Activated T-cell treated with anti-CD3 and anti-CD28 coated beads for 4 hours (primary cell): ENCODE measurements around the gene EPS8L2.
A peak's percentile ranks its signal among the peaks of the same experiment; 100 is the strongest.

Source experiments
- DNase-seq: peaks from one replicate; pipeline ENCODE4 v3.0.0-alpha.2; 2020

EPS8L2 gene

DNA sequence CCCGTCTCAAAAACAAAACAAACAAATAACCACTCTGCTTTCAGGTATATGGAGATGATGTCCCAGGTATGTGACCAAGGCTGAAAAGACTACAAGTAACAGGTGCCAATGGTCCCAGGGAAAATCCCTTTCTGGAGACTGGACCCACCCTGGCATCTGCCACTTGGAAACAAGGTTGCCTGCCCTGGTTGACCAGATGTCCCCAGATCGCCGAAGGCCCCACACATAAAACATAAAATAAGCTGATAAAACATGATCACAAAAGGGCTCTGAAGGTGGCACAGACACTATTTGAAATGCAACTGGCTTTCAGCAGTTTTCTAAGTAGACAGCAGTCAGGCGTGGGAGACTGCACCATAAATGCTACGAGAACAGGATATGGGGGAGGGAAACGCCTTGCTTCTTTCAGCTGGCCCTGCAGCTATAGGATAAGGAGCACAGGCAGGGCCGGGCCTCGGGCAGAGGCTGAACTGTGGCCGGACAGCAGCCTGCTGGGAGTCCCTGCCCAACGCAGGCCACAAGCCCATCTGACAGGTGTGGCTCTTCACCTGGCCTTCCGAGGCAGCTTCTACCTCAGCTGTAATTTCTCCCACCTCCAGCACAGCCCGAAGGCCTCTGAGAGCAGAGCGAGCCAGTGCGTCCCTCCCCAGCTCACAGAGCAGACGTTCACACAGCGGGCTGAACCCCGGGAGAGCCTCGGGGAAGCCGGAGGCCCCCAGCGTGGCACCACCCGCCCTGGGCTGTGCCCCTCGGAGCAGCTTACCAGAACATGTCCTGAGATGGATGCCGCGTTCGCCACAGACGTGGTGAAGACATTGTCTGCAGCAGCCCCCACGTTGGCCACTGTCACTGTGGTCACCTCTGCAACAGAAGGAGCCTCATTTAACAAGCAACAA, 15.0 kb upstream of the EPS8L2 start:
- DNase-seq: no peak

DNA sequence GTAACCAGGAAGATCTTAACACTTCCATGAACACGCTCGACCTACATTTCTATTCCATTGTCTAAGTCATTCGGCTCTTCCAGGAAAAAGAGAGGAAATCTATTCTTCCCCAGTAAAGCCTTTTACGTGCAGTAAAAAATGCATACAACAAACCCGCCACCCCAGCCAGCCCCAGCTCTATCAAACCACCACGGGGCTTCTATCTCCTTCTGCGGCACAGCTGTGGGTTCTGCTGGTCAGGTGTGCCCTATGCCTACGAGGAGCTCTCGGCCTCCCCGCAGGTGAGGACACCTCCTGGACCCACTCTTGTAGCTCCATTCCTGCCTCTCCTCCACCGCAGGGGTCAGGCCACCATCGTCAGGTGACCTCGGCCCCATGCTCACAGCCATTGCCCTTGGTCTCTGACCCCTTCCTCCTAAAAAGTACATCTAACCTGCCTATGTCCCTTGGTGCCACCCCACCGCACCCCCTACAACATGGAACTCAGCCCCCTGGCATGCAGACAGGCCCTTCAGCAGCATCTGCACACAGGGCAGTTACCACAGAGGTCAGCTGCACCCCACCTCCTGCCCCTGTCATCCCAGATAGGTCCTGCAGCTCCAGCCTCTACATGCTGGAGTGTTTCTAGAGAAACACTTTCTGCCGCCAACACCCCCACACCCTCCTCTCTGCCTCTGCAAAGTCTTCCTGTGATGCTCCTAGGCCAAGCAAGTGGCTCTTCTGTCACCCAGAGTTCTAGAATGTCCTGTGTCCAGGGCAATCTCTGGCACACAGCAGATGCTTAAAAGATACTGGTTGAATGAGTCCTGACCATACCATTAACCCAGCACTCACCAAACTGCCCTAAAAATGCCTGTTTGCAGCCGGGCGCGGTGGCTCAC, 14.1 kb upstream of the EPS8L2 start:
- no peak for DNase-seq

DNA sequence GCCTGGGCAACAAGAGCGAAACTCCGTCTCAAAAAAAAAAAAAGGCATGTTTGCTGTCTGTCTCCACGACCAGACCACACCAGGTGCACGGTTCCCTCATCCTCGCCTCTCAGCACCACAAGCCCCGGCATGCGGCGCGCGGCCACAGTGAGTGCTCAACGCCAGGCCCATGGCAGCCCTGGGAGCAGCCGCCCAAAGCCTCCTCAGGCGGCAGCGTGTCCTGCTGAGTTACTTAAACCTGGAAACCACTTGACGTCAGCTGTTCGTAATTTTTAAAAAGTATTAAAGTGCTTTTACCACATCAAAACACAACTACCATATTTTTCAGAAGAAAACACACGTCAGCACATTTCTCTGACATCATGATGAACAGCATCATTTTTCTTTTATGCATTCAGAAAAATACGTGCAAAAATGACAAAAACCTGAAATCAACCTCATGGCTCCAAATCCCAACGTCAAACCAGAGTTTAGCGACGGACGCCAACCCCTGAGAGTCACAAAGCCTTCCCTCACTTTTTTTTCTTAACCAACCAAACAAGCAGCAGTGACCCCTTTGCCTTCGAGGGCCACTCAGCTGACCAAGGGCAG, 13.1 kb upstream of the EPS8L2 start:
- DNase-seq: no peak

DNA sequence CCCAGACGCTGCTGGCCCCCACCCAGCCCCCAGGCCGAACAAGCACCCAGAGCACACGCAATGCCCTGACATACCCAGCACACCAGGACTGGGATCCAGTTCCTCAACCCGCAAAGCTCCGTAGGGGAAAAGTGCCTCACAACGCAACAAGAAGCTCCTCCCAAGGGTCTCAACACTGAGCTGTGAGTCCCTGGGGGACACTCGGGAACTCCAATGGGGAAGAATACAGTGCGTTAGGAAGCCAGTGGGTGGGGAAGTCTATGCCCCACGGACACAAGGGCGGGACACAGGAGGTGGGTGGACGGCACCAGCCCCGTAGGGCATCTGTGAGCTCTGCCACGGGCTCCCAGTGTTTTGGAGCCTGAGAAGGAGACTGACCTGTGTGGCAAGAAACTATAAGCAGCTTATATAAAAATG, 12.6 kb upstream of the EPS8L2 start:
- DNase-seq: no peak

DNA sequence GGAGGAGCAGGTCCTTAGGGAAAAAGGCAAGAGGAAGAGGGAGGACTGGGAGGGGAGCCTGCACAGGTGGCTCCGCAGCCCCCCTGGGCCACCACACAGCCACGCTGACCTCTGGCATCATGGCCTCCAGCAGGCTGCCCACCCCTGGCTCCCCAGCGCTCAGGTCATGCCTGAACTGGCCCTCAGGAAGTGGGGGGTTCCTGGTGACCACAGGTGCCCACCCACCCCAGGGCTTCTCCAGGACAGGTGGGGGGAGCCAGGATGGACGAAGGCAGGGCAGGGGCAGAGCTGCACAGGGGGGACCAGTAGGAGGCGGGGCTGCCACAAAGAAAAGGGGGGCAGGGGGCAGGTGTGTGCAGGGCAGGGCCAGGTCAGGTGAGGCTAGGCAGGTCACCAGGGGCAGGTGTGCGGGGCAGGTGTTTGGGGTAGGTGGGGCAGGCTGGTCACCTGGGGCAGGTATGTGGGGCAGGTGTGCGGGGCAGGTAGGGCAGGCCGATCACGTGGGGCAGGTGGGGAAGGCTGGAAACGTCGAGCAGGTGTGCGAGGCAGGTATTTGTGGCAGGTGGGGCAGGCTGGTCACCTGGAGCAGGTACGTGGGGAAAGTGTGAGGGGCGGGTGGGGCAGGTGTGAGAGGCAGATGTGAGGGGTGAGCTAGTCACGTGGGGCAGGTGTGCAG, 12.0 kb upstream of the EPS8L2 start:
- DNase-seq: no peak

DNA sequence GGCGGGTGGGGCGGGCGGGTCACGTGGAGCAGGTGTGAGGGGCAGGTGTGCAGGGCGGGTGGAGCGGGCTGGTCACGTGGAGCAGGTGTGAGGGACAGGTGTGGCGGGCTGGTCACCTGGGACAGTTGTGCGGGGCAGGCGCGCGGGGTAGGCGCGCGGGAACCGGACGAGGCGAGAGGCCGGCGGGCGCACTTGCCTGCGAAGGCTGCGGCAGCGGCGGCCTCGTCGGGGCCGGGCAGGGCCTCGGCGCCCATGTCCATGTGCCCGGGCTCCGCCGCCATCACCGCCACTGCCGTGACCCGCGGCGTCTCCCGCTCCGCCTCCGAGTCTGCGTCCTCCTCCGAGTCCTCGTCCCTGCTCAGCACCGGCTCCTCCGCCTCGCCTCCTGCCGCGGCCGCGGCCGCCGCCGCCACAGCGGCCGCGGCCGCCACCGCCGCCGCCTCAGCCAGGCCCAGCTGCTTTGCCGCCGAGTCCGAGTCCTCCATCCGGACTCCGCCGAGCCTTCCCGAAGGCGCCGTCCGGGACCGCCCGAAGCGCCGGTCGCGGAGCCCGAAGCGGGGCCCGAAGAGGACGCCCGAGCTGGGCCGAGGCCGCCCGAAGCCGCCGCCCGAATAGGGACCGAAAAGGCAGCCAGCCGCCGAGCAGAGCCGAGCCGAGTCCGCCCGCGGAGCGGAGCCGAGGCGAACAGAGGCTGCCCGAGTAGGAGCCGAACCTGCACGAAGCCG, 11.3 kb upstream of the EPS8L2 start, which contains the start of gene DEAF1:
Gene DEAF1 (minus strand): TSS at position 660 of the 725 bp plus-strand sequence. CDS start 175 bp downstream, at position 485.
- peak; percentile 94 for DNase-seq

DNA sequence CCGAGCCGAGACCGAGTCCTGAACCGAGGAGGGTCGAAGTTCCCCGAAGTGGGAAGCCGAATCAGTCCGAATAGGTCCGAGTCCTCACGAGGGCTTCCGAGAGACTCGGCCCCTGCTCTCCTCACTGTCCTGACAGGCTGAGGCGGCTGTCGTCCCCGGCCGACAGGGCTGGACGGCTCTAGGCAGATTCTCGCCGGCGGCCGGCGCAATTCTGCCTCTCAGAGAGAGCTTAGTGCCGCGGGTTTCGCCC, 10.8 kb upstream of the EPS8L2 start:
- DNase-seq: no peak

DNA sequence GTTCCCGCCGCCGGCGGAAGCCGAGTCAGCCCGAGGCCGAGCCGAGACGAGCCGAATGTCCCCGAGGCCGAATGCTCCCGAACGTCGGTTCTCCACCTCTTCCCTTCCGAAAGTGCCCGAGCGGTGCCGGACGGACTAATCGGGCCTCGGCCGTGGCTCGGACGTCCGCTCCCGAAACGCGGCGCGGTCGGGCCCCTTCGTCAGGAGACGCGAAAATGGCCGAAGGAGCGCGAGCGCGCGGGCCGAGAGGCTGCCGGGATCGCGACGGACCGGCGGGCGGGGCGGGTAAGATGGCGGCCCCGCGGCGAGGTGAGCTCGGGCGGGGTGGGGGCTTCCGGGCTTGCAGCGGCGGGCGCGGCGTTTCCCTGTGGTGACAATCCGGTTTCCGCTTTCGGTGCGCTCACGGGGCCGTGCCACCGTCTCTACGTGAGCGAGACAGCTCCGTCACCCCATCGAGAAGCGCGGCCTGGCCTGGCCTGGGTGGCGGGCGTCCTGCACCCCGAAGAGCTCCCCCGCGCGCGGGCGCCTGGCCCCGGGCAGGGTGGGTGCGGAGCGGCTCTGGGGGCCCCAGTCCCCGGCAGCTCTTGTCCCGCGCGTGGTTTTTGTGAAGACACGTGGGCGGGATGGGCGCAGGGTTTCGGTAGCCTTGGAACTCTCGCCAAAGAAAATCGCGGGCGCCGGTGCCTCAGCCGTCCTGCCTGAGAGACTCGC, 10.3 kb upstream of the EPS8L2 start, which contains the start of gene TMEM80:
Gene TMEM80 (plus strand): TSS at position 279 of the 711 bp plus-strand sequence. CDS start 12 bp downstream, at position 291.
- peak; percentile 77 for DNase-seq

DNA sequence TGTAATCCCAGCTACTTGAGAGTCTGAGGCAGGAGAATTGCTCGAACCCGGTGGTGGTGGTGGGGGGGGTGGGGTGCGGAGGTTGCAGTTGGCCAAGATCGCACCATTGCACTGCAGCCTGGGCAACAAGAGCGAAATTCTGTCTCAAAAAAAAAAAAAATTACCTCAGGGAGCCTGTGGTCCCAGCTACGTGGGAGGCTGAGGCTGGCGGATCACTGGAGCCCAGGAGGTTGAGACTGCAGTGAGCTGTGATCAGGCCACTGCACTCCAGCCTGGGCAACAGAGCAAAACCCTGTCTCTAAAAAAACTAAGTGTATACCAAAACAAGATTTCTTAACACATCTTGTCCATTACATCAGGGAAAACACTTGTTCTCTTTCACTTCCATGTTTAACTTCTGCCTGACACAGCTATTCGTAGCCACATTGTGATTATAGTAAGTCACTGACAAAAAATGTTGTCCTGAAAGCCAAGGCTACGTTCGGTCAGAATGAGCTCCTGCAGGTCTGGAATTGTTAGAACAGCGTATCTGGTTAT, 9.0 kb upstream of the EPS8L2 start:
- DNase-seq: no peak

- no peak for DNase-seq
Measured at GRCh38 chr11:697811-698311, 8.2 kb upstream of the EPS8L2 start.

DNA sequence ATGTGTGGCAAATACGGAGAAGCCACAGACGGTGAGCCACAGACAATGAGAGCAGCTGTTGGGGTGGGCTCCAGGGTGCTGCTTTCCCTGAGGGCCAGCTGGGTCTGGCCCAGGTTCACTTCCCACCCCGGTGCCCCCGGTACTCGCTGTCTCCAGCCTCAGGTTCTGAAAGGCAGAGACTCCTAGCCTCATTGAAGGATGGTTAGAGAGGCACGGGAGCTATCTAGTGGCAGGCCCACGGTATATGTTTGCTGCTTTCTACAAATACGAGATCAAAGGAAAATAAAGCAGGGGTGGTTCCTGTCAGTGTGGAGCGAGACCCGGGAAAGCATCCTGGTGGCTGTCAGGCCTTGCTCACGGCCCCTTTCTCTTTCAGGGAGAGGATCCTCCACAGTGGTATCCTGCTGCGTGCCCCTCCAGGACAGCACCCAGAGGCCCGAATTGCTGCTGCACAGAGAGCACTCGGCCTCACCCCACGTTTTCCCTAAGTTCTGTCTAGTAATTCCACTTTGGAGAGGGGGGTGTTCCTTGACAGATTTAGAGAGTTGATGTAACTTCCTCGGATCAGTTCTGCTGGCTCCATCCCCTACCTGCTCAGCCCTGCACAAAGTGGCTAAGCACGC, 7.4 kb upstream of the EPS8L2 start:
- DNase-seq: no peak

DNA sequence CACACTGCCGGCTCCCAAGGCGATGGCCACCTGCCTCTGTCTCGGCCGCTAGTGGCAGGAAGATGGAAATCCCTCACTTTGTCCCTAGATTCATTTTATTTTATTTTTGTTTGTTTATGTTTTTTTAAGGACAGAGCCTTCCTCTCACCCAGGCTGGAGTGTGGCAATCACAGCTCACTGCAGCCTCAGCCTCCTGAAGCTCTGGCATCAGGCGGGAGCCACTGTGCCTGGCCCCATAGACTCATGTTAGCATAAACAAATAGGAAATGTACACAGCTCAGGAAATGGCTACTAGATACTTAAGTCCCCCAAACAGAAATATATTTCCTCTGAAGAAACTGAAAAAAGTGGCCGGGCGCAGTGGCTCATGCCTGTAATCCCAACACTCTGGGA, 6.9 kb upstream of the EPS8L2 start:
- DNase-seq: no peak

GRCh38 chr11:699753-700152, 6.3 kb upstream of the EPS8L2 start:
- no peak for DNase-seq

GRCh38 chr11:701741-702461, 4.1 kb upstream of the EPS8L2 start:
- DNase-seq: no peak

GRCh38 chr11:702462-703461, 3.3 kb upstream of the EPS8L2 start:
- no peak for DNase-seq

GRCh38 chr11:703506-703905, 2.5 kb upstream of the EPS8L2 start:
- no peak for DNase-seq

- DNase-seq: no peak
Measured at GRCh38 chr11:704228-704674, 1.8 kb upstream of the EPS8L2 start.
